Measurements from ENCODE around the gene GALNT2. TPM values are rescaled to one million over a fixed set of nuclear protein-coding genes. Genes with fewer than 3 reads are reported as not detected.

The GALNT2 gene
- total and polyA plus RNA-seq, 9 donors, result 30.3 to 89.2 (median 79.2) TPM

DNA sequence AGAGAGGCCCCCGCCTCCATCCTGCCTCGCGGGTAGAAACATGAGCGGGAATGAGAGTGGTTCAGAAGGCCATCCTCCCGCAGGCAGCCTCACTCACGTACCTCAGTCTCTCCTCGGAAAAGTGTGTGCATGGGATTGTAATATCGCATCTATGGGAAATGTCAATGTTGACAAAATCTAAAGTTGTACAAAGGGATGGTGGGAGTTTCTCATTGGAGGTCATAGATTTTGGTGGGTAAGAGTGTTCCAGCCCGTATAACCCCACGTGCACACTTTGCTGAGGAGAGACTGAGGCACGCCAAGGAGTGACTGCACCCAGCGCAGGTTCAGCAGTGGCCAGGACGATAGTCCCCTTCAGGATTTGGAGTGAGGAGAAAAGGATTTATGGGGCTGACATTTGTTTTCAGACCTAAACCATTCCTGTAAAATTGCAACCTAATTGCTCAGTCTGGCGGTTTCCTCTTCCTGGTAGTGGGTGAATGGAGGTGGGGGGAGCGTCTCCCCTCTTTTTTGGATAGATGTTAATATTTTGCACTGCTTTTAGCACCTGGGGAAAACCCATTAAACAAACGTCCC lies 59.6 kb downstream of the GALNT2 start:
- Histone ChIP-seq H3K4me1 (ENCODE audit: control insufficient read depth, insufficient read depth, low read length) (peaks cover 41% of the 10 kb centered on the region), H3K9me3 (replicated peaks; ENCODE audit: control insufficient read depth, low read depth, low read length) (no peaks in the 10 kb centered on the region), H3K27me3 (ENCODE audit: control insufficient read depth, insufficient read depth, low read length) (no peaks in the 10 kb centered on the region), H3K27ac (ENCODE audit: low read length) (no peak overlapping the region), H3K36me3 (ENCODE audit: control insufficient read depth, insufficient read depth, low read length) (no peaks in the 10 kb centered on the region), H3K4me3 (ENCODE audit: low read length) (no peak overlapping the region)
- no peak for DNase-seq
- 77% methylated on average over 10 of the region's 16 CpGs for WGBS (ENCODE audit: insufficient coverage)

DNA sequence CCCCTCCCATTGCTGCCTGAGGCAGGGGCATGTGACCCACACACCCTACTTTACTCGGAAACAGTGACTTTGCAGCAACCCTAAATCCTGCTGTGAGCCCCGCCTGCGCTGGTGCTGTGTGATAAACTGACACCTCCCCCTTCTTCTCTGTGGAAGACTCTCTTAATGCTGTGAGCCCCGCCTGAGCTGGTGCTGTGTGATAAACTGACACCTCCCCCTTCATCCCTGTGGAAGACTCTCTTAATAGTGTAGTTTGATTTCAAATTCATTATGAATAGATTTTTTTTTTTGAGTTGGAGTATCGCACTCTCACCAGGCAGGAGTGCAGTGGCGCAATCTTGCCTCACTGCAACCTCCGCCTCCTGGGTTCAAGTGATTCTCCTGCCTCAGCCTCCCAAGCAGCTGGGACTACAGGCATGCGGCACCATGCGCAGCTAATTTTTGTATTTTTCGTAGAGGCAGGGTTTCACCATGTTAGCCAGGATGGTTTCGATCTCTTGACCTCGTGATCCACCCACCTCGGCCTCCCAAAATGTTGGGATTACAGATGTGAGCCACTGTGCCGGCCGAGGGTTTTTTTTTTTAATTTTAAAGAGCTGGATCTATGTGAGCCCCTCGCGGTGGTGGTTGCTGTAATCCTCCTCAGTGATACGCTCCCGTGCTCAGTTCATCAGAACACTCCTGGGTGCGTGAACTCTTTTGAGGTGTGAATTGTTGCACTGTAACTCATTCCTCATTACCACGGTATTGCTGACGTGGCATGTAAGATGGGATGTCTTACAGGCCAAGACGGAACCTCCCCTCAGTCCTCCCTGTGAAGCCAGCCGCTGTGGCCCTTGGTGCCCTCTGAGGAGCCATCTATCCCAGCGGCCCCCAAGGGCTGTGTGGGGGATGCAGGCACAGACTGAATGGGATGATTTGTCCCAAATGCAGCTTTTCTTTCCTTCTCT lies 60.3 kb downstream of the GALNT2 start:
- DNase-seq, result no peak
- Histone ChIP-seq H3K36me3 (ENCODE audit: control insufficient read depth, insufficient read depth, low read length) (no peaks in the 10 kb centered on the region), H3K4me3 (ENCODE audit: low read length) (no peak overlapping the region), H3K4me1 (ENCODE audit: control insufficient read depth, insufficient read depth, low read length) (peaks cover 39% of the 10 kb centered on the region), H3K9me3 (replicated peaks; ENCODE audit: control insufficient read depth, low read depth, low read length) (no peaks in the 10 kb centered on the region), H3K27me3 (ENCODE audit: control insufficient read depth, insufficient read depth, low read length) (no peaks in the 10 kb centered on the region), H3K27ac (ENCODE audit: low read length) (no peak overlapping the region)
- 94% methylated on average over 12 of the region's 25 CpGs for WGBS (ENCODE audit: insufficient coverage)

DNA sequence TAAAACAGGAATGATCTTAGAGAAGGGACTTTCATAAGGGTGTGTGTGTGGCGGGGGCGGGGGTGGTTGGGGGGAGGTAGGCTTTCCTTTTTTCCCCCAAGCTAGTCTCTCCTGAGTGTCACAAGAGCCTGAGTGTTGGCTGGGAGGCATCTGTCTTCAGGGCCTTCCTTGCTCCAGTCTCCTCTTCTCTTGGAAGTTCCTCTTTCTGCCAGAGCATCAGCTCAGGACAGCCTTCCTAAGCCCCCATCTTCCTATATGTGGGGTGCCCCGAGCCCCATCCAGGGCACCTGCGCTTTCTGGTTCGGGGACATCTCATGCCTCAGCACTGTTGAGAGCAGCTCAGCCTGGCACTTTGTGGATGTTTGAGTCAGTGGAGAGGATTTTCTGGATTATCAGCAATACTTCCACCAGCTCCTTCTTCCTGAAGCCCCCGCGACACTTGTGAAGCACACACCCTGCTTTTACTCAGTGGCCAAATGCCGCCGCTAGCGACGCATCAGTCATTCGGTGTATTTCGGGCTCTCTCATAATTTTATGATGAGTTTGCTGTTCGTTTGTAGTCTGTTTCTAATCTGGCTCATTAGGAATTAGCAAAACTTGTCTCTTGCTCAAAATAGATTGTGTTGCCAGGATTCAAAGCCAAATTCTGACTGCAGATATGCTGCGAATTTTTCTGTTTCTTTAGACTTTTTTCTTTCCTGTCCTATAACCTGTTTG lies 61.7 kb downstream of the GALNT2 start:
- Histone ChIP-seq H3K4me3 (ENCODE audit: low read length) (no peak overlapping the region), H3K27ac (ENCODE audit: low read length) (no peak overlapping the region), H3K4me1 (ENCODE audit: control insufficient read depth, insufficient read depth, low read length) (peaks cover 33% of the 10 kb centered on the region), H3K9me3 (replicated peaks; ENCODE audit: control insufficient read depth, low read depth, low read length) (no peaks in the 10 kb centered on the region), H3K36me3 (ENCODE audit: control insufficient read depth, insufficient read depth, low read length) (no peaks in the 10 kb centered on the region), H3K27me3 (ENCODE audit: control insufficient read depth, insufficient read depth, low read length) (no peaks in the 10 kb centered on the region)
- no peak for DNase-seq
- WGBS (ENCODE audit: insufficient coverage), result 50% methylated on average over 1 of the region's 15 CpGs

DNA sequence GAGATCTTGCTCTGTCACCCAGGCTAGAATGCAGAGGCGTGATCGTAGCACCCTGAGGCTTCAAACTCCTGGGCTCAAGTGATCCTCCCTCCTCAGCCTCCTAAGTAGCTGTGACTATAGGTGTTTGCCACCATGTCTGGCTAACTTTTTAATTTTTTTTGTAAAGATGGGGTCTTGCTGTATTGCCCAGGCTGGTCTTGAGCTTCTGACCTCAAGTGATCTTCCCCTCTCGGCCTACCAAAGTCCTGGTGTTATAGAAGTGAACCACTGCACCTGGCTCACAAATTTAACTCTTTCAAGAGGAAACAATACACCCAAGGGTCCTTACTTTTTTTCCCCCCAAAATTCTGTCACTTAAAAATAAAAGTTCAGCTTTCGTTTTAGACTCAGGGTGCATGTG lies 62.3 kb downstream of the GALNT2 start:
- Histone ChIP-seq H3K27me3 (ENCODE audit: control insufficient read depth, insufficient read depth, low read length) (no peaks in the 10 kb centered on the region), H3K36me3 (ENCODE audit: control insufficient read depth, insufficient read depth, low read length) (no peaks in the 10 kb centered on the region), H3K27ac (ENCODE audit: low read length) (no peak overlapping the region), H3K4me3 (ENCODE audit: low read length) (no peak overlapping the region), H3K9me3 (replicated peaks; ENCODE audit: control insufficient read depth, low read depth, low read length) (no peaks in the 10 kb centered on the region), H3K4me1 (ENCODE audit: control insufficient read depth, insufficient read depth, low read length) (peaks cover 31% of the 10 kb centered on the region)
- DNase-seq, result no peak
- WGBS (ENCODE audit: insufficient coverage), result 100% methylated on average over 1 of the region's 4 CpGs

DNA sequence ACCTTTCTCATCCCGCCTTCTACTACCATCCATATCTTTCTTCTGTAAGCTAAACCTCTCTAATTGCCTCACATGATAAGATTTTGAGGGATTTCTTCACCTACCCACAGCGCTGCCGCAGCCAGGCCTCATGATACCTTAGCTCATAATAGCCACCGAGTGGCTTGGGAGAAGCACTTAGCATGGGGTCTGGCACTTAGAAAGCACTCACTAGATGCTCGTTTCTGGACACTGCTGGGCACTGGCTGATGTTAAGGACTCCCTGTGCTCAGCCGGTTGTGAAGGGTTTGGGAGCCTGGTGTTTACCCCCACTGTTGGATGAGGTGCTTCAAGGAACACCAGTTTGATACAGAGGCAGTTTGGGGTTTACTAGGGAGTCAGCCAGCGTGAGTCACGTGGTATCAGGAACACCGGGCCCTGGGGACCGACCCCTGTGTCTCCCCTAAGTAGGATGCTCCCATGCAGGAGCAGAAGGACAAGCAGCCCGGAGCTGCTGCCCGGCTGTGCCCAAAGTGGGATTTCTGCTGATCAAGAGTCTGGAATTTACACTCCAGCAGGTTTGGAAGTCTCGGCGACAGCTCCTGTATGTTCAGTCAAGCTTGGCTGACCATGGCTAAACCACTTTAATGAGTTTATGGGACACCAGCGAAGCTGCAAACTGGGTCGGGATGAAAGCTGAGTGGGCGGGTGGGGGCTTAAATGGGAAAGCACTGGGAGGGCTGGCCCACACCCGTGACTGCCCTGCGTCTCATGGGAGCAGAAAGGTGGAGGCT lies 63.3 kb downstream of the GALNT2 start:
- Histone ChIP-seq H3K27me3 (ENCODE audit: control insufficient read depth, insufficient read depth, low read length) (no peaks in the 10 kb centered on the region), H3K36me3 (ENCODE audit: control insufficient read depth, insufficient read depth, low read length) (no peaks in the 10 kb centered on the region), H3K27ac (ENCODE audit: low read length) (no peak overlapping the region), H3K9me3 (replicated peaks; ENCODE audit: control insufficient read depth, low read depth, low read length) (no peaks in the 10 kb centered on the region), H3K4me3 (ENCODE audit: low read length) (no peak overlapping the region), H3K4me1 (ENCODE audit: control insufficient read depth, insufficient read depth, low read length) (peaks cover 21% of the 10 kb centered on the region)
- DNase-seq, result no peak
- 64% methylated on average over 10 of the region's 19 CpGs for WGBS (ENCODE audit: insufficient coverage)

DNA sequence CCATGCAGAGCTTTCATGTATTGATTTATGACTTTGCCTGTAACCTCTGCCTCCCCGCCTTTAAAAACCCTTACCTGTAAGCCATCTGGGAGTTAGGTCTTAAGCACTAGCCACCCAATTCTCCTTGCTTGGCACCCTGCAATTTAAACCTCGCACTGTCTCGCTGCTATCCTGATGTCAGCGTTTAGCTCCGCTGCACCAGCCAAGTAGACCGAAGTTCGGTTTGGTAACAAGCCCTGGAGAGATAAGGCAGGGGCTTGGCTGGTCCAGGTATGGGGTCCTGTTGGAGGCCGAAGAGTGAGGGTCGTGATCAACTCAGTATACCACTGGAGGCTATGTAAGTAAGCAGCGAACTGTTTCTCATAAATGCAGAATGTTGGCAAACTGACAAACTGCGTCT lies 64.4 kb downstream of the GALNT2 start:
- Histone ChIP-seq H3K27ac (ENCODE audit: low read length) (no peak overlapping the region), H3K36me3 (ENCODE audit: control insufficient read depth, insufficient read depth, low read length) (no peaks in the 10 kb centered on the region), H3K4me1 (ENCODE audit: control insufficient read depth, insufficient read depth, low read length) (peaks cover 12% of the 10 kb centered on the region), H3K27me3 (ENCODE audit: control insufficient read depth, insufficient read depth, low read length) (no peaks in the 10 kb centered on the region), H3K9me3 (replicated peaks; ENCODE audit: control insufficient read depth, low read depth, low read length) (no peaks in the 10 kb centered on the region), H3K4me3 (ENCODE audit: low read length) (no peak overlapping the region)
- 93% methylated on average over 11 of the region's 11 CpGs for WGBS (ENCODE audit: insufficient coverage)
- no peak for DNase-seq

DNA sequence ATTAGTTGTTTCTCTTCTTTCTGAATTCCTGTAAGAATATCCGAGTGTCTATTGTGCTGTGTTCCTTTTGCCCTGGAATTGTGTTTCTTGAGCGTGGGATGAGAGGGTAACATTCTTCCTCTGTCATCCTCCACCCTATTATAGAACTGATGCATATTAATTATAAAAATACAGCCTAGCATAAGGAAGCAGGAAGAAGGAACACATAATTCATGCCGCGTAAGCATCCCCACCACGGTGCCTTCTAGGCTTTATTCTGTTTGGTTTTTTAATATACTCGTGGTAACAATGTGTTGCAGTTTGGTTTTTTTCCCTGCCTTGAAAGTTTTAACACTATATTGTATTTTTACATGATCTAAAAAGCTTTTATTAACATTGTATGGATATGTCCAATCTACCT lies 65.7 kb downstream of the GALNT2 start:
- H3K27ac ChIP-seq (ENCODE audit: low read length), result no peak overlapping the region
- H3K4me1 ChIP-seq (ENCODE audit: control insufficient read depth, insufficient read depth, low read length), result peaks cover 18% of the 10 kb centered on the region
- H3K36me3 ChIP-seq (ENCODE audit: control insufficient read depth, insufficient read depth, low read length), result no peaks in the 10 kb centered on the region
- no peak for DNase-seq
- no peak overlapping the region for H3K4me3 ChIP-seq (ENCODE audit: low read length)
- WGBS (ENCODE audit: insufficient coverage), result no CpG with 5 or more reads among the region's 6 CpGs
- no peaks in the 10 kb centered on the region for H3K27me3 ChIP-seq (ENCODE audit: control insufficient read depth, insufficient read depth, low read length)
- no peaks in the 10 kb centered on the region for H3K9me3 ChIP-seq (replicated peaks; ENCODE audit: control insufficient read depth, low read depth, low read length)

DNA sequence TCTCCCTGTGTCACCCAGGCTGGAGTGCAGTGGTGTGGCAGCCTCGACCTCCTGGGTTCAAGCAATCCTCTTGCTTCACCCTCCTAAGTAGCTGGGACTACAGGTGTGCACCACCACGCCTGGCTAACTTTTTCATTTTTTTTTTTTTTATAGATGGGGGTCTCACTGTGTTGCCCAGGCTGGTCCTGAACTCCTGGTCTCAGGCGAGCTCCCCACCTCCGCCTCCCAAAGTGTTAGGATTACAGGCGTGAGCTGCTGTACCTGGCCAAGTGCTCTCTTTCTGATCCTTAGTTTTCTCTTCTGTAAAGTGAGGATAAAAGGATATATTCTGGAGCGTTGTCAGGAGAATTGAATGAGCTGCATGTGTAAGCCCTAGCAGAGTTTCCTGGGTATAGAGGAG lies 68.7 kb downstream of the GALNT2 start:
- no peaks in the 10 kb centered on the region for H3K27me3 ChIP-seq (ENCODE audit: control insufficient read depth, insufficient read depth, low read length)
- H3K36me3 ChIP-seq (ENCODE audit: control insufficient read depth, insufficient read depth, low read length), result no peaks in the 10 kb centered on the region
- H3K4me1 ChIP-seq (ENCODE audit: control insufficient read depth, insufficient read depth, low read length), result peaks cover 25% of the 10 kb centered on the region
- 83% methylated on average over 1 of the region's 6 CpGs for WGBS (ENCODE audit: insufficient coverage)
- no peak for DNase-seq
- no peak overlapping the region for H3K27ac ChIP-seq (ENCODE audit: low read length)
- H3K4me3 ChIP-seq (ENCODE audit: low read length), result no peak overlapping the region
- no peaks in the 10 kb centered on the region for H3K9me3 ChIP-seq (replicated peaks; ENCODE audit: control insufficient read depth, low read depth, low read length)

DNA sequence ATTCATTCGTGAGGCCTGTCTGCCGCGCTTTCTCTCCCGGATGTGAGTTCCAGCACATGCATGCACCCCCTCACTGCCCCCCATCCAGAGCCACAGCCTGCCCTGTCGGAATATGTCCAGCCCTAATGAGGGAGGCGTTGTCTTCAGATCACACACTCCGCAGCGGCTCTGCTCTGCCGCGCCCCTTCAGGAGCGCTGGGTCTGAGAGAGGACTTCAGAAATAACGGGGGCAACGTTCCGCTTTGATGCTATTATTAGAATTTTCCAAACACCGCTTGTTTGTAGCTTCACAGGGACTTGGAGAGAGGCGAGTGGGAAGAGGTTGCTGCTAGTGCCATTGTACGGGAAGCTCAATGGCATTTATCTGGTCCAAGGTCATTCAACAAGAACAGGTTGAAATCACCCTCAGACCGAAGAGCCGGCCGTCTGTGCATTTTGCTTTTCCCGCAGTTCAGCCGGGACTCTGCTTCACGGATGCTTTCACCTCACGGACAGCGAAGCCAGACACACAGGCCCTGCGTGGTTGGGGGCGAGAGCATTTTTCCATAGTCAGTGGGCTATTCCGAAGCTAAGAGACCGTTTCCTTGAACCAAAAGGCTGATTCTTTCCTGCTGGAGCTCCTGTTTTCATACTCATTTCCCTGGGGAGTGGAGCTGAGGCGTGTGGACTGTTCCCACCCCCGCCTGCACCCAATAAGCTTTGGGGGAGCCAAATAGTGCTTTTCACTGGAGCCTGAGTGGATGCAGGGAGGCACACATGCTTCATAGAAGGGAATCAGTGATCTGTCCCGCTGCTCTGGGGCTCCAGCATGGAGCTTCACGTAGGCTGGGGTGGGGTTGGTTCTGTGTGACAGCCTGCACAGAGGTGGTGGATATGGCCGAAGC lies 69.7 kb downstream of the GALNT2 start:
- Histone ChIP-seq H3K4me1 (ENCODE audit: control insufficient read depth, insufficient read depth, low read length) (peaks cover 24% of the 10 kb centered on the region), H3K27ac (ENCODE audit: low read length) (no peak overlapping the region), H3K9me3 (replicated peaks; ENCODE audit: control insufficient read depth, low read depth, low read length) (no peaks in the 10 kb centered on the region), H3K27me3 (ENCODE audit: control insufficient read depth, insufficient read depth, low read length) (no peaks in the 10 kb centered on the region), H3K36me3 (ENCODE audit: control insufficient read depth, insufficient read depth, low read length) (no peaks in the 10 kb centered on the region), H3K4me3 (ENCODE audit: low read length) (no peak overlapping the region)
- no peak for DNase-seq
- 50% methylated on average over 22 of the region's 34 CpGs for WGBS (ENCODE audit: insufficient coverage)

Data from muscle of leg (tissue), 11 donors.